MCF 10A (cell line): Measurements from ENCODE around the gene ARFGAP3. TPM values are rescaled to one million over a fixed set of nuclear protein-coding genes. Genes with fewer than 3 reads are reported as not detected.

Experiments used
- BruUV-seq: library from RNA; stranded (reverse); fragments of 400-500 nt; replicated peaks from 2 replicates; lab custom pipeline; 2021; lab: Mats Ljungman, UMichigan
- CTCF ChIA-PET: fragments of 300-600 bp; sonication (Branson Sonifier 250); formaldehyde crosslinking; extraction: SDS; loops from one replicate; lab custom pipeline; 2021; ENCODE audit warnings: antibody characterized with exemption, inconsistent platforms; lab: Yijun Ruan, JAX
- POLR2A ChIA-PET: fragments of 300-600, 350-650 bp; sonication (Branson Sonifier 250); formaldehyde crosslinking; extraction: SDS; loops from one replicate; lab custom pipeline; 2020; ENCODE audit warnings: antibody characterized with exemption, inconsistent platforms; lab: Yijun Ruan, JAX
- DNase-seq: peaks from one replicate; pipeline ENCODE4 v3.0.0-alpha.2; 2018; ENCODE audit not compliant: unreplicated experiment
- H3K27ac Mint-ChIP-seq: one replicate; pipeline ENCODE4 v1.8.0; 2022; ENCODE audit warnings: mild to moderate bottlenecking, low read depth, mixed read lengths; ENCODE audit not compliant: unreplicated experiment
- H3K27me3 Mint-ChIP-seq: one replicate; pipeline ENCODE4 v1.8.0; 2022; ENCODE audit warnings: mixed read lengths; ENCODE audit not compliant: insufficient read depth, unreplicated experiment
- H3K36me3 Mint-ChIP-seq: one replicate; pipeline ENCODE4 v1.8.0; 2022; ENCODE audit warnings: mild to moderate bottlenecking, moderate library complexity, mixed read lengths; ENCODE audit not compliant: insufficient read depth, unreplicated experiment
- H3K4me1 Mint-ChIP-seq: one replicate; pipeline ENCODE4 v1.8.0; 2022; ENCODE audit warnings: mixed read lengths; ENCODE audit not compliant: insufficient read depth, unreplicated experiment
- H3K4me3 Mint-ChIP-seq: one replicate; pipeline ENCODE4 v1.8.0; 2022; ENCODE audit warnings: mild to moderate bottlenecking, moderate library complexity, mixed read lengths; ENCODE audit not compliant: unreplicated experiment
- H3K9me3 Mint-ChIP-seq: one replicate; pipeline ENCODE4 v1.8.0; 2022; ENCODE audit warnings: mixed read lengths; ENCODE audit not compliant: unreplicated experiment
- intact Hi-C: fragments of 100-400 bp; cut with micrococcal nuclease; formaldehyde crosslinking; loops from 2 replicates; pipeline ENCODE4 v1.14.1; 2022
- total RNA-seq: library from RNA; stranded (reverse); gene quantifications from 2 replicates; pipeline ENCODE4 v1.2.3, GENCODE V29; 2022
- TF ChIP-seq, protein P1 (sequence below): fragments of 200-600 bp; IDR thresholded peaks from one replicate; pipeline ENCODE4 v1.8.0; 2022; ENCODE audit warnings: antibody characterized with exemption, mild to moderate bottlenecking; ENCODE audit not compliant: unreplicated experiment

ARFGAP3 gene
- total RNA-seq, 1 experiment from 2014 or later: 67.1 TPM

DNA sequence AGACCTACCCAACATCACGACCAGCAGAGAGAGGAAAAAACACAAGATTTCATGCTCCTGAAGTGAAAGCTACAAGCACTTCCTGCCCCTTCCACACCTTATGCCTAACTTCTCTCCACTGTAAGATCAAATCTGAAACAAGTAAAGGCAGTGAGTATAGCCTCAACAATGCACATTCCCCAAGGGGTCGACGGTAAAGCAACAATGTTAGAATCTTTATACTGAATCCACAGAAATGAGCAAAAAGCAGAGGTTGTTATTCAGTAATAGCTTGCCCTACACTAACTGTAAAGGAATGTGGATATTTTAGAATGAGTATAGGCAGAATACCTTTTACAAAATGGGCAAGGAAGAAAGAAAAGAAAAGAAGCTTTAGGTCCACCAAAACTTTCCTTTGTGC is 15.6 kb downstream of the ARFGAP3 start:
- ChIA-PET CTCF (interaction anchor here (0.6 to 2.0 kb wide), 3 partner anchors 22 to 224 kb away, joined by 3 to 7 read pairs (median 4); no protein-coding TSS in a partner anchor), POLR2A (interaction anchor here (1.0 kb wide), 1 partner anchor 95 kb away, joined by 4 read pairs; no protein-coding TSS in a partner anchor)
- Mint-ChIP-seq H3K4me3 (no peak overlapping the region), H3K4me1 (peaks cover 19% of the 10 kb centered on the region), H3K27me3 (no peaks in the 10 kb centered on the region), H3K9me3 (no peaks in the 10 kb centered on the region), H3K36me3 (peaks cover 75% of the 10 kb centered on the region), H3K27ac (no peak overlapping the region)
- TF ChIP-seq, protein P1, sequence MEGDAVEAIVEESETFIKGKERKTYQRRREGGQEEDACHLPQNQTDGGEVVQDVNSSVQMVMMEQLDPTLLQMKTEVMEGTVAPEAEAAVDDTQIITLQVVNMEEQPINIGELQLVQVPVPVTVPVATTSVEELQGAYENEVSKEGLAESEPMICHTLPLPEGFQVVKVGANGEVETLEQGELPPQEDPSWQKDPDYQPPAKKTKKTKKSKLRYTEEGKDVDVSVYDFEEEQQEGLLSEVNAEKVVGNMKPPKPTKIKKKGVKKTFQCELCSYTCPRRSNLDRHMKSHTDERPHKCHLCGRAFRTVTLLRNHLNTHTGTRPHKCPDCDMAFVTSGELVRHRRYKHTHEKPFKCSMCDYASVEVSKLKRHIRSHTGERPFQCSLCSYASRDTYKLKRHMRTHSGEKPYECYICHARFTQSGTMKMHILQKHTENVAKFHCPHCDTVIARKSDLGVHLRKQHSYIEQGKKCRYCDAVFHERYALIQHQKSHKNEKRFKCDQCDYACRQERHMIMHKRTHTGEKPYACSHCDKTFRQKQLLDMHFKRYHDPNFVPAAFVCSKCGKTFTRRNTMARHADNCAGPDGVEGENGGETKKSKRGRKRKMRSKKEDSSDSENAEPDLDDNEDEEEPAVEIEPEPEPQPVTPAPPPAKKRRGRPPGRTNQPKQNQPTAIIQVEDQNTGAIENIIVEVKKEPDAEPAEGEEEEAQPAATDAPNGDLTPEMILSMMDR: no peak
- no TSS peak for BruUV-seq
- intact Hi-C loops: no loop called here
- DNase-seq: no peak

GRCh38 chr22:42837556-42837955 is 19.5 kb downstream of the ARFGAP3 start:
- intact Hi-C loops: no loop called here
- TF ChIP-seq, protein P1: no peak
- DNase-seq: no peak
- ChIA-PET CTCF (interaction anchor here (0.6 kb wide), 1 partner anchor 223 kb away, joined by 5 read pairs; no protein-coding TSS in a partner anchor), POLR2A (no interaction called here)
- BruUV-seq: no TSS peak
- H3K27me3 Mint-ChIP-seq: no peaks in the 10 kb centered on the region
- no peaks in the 10 kb centered on the region for H3K9me3 Mint-ChIP-seq
- H3K36me3 Mint-ChIP-seq: peaks cover 77% of the 10 kb centered on the region
- H3K4me1 Mint-ChIP-seq: no peaks in the 10 kb centered on the region
- no peak overlapping the region for H3K4me3 Mint-ChIP-seq
- no peak overlapping the region for H3K27ac Mint-ChIP-seq

DNA sequence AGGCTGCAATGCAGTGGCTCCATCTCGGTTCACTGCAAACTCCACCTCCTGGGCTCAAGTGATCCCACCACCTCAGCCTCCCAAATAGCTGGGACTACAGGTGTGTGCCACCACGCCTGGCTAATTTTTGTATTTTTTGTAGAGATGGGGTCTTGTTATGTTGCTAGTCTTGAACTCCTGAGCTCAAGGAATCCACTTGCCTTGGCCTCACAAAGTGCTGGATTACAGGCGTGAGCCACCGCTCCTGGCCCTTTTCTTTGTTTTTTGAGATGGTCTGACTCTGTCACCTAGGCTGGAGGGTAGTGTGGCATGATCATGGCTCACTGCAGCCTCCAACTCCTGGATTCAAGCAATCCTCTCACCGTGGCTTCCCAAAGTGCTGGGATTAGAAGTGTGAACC is 21.0 kb downstream of the ARFGAP3 start:
- peaks cover 83% of the 10 kb centered on the region for H3K36me3 Mint-ChIP-seq
- TF ChIP-seq, protein P1: no peak
- BruUV-seq: no TSS peak
- POLR2A ChIA-PET: interaction anchor here (0.6 to 1.0 kb wide), 3 partner anchors 8 to 254 kb away, joined by 3 read pairs; no protein-coding TSS in a partner anchor
- no peaks in the 10 kb centered on the region for H3K4me1 Mint-ChIP-seq
- CTCF ChIA-PET: interaction anchor here (0.6 to 1.7 kb wide), 3 partner anchors 15 to 329 kb away, joined by 3 to 5 read pairs (median 3); no protein-coding TSS in a partner anchor
- H3K4me3 Mint-ChIP-seq: no peak overlapping the region
- intact Hi-C loops: no loop called here
- DNase-seq: no peak
- H3K27ac Mint-ChIP-seq: no peak overlapping the region
- no peaks in the 10 kb centered on the region for H3K9me3 Mint-ChIP-seq
- no peaks in the 10 kb centered on the region for H3K27me3 Mint-ChIP-seq

DNA sequence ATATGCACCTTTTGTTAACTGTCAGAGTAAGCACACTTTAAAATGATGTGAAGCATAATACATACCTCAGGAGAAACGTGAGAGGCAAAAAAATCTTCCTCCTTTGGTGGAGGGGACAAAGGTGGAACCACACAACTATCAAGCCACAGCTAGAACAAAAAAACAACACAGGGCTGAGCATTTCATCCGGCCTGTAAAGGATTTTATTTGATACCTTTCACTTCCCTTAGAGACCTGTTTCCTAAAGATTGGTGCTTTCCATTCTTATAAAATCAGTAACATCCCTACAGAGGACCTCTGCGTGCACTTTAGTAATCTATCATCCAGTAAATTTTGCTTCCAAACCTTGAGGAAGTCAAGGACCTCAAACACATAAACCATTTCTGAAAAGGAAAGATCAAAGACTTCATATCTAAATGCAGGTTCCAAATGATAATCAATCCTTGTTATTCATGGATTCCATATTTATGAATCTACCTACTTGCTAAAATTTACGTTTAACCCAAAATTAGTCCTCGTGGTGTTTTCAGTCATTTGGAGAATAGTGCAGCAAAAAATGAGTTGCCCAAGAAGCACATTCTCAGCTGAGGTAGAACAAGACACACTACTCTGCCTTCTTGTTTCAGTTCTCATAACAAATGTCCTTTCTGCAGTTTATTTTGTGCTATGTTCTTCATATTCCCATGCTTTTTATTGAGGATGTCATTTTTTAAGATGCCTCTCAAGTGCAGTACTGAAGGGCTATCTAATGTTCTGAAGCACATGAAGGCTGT is 22.7 kb downstream of the ARFGAP3 start:
- no TSS peak for BruUV-seq
- H3K4me1 Mint-ChIP-seq: no peaks in the 10 kb centered on the region

More for the DNA sequence above, 22.7 kb downstream of the ARFGAP3 start:
- Mint-ChIP-seq H3K27ac (peak overlapping the region; percentile 27), H3K4me3 (no peak overlapping the region), H3K36me3 (peaks cover 83% of the 10 kb centered on the region), H3K9me3 (no peaks in the 10 kb centered on the region), H3K27me3 (no peaks in the 10 kb centered on the region)
- intact Hi-C loops: no loop called here
- POLR2A ChIA-PET: interaction anchor here (0.6 to 1.0 kb wide), 2 partner anchors 10 to 16 kb away, joined by 3 read pairs; no protein-coding TSS in a partner anchor
- TF ChIP-seq, protein P1: no peak
- CTCF ChIA-PET: interaction anchor here (0.9 to 1.7 kb wide), 3 partner anchors 10 to 13 kb away, joined by 3 to 5 read pairs (median 4); no protein-coding TSS in a partner anchor
- no peak for DNase-seq
